NCI-H146 (cell line): Measurements from ENCODE around the gene CLRN3.

Source experiments
- DNase-seq: peaks from one replicate; lab custom pipeline; 2025; lab: John Stamatoyannopoulos, UW

The CLRN3 gene

GRCh38 chr10:127874671-127875448 lies 17.9 kb downstream of the CLRN3 start:
- DNase-seq: no peak

- DNase-seq: no peak
Observed at GRCh38 chr10:127873901-127874470, 18.8 kb downstream of the CLRN3 start.

GRCh38 chr10:127872871-127873600 lies 19.7 kb downstream of the CLRN3 start:
- DNase-seq: no peak

- DNase-seq: no peak
Observed at GRCh38 chr10:127872011-127872761, 20.6 kb downstream of the CLRN3 start.

GRCh38 chr10:127871631-127872010 lies 21.1 kb downstream of the CLRN3 start:
- no peak for DNase-seq

- no peak for DNase-seq
Observed at GRCh38 chr10:127869329-127869728, 23.4 kb downstream of the CLRN3 start.

GRCh38 chr10:127867805-127868204 lies 24.9 kb downstream of the CLRN3 start:
- no peak for DNase-seq

GRCh38 chr10:127866276-127867013 lies 26.3 kb downstream of the CLRN3 start:
- DNase-seq: no peak

- DNase-seq: no peak
Observed at GRCh38 chr10:127863231-127863825, 29.4 kb downstream of the CLRN3 start.

GRCh38 chr10:127860592-127860991 lies 32.1 kb downstream of the CLRN3 start:
- DNase-seq: no peak

- DNase-seq: no peak
Observed at GRCh38 chr10:127855976-127856375, 36.8 kb downstream of the CLRN3 start.

GRCh38 chr10:127855591-127855881 lies 37.2 kb downstream of the CLRN3 start:
- no peak for DNase-seq

GRCh38 chr10:127854769-127855590 lies 37.8 kb downstream of the CLRN3 start:
- no peak for DNase-seq

- DNase-seq: peak; percentile 47
Observed at GRCh38 chr10:127853868-127854768, 38.6 kb downstream of the CLRN3 start.

GRCh38 chr10:127852456-127852855 lies 40.3 kb downstream of the CLRN3 start:
- DNase-seq: no peak

GRCh38 chr10:127851661-127852194 lies 41.0 kb downstream of the CLRN3 start:
- no peak for DNase-seq

GRCh38 chr10:127850944-127851343 lies 41.8 kb downstream of the CLRN3 start:
- no peak for DNase-seq

- no peak for DNase-seq
Observed at GRCh38 chr10:127849921-127850320, 42.8 kb downstream of the CLRN3 start.

- DNase-seq: no peak
Observed at GRCh38 chr10:127849224-127849623, 43.5 kb downstream of the CLRN3 start.
